ENCODE data around the gene PLB1.

DNA sequence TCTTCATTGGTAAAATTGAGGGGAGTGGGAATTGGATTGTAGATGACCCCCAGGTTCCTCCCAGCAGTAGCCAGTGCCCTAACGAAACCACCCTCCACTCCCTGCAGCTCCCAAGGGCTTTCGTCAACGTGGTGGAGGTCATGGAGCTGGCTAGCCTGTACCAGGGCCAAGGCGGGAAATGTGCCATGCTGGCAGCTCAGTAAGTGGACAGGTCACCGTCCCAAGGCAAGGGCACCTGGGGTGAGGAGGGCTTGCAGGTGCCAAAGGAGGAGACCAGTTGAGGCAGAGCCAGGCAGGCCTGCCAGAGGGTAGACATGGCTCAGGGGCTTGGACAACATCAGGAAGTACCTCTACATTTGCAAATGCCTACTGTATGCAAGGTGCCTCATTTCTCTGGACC is 133.1 kb downstream of the PLB1 start:
- TF ChIP-seq, protein P1, sequence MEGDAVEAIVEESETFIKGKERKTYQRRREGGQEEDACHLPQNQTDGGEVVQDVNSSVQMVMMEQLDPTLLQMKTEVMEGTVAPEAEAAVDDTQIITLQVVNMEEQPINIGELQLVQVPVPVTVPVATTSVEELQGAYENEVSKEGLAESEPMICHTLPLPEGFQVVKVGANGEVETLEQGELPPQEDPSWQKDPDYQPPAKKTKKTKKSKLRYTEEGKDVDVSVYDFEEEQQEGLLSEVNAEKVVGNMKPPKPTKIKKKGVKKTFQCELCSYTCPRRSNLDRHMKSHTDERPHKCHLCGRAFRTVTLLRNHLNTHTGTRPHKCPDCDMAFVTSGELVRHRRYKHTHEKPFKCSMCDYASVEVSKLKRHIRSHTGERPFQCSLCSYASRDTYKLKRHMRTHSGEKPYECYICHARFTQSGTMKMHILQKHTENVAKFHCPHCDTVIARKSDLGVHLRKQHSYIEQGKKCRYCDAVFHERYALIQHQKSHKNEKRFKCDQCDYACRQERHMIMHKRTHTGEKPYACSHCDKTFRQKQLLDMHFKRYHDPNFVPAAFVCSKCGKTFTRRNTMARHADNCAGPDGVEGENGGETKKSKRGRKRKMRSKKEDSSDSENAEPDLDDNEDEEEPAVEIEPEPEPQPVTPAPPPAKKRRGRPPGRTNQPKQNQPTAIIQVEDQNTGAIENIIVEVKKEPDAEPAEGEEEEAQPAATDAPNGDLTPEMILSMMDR (IDR thresholded peaks at IDR 0.05): no peak
- TF ChIP-seq POLR2A (IDR thresholded peaks at IDR 0.05) (no peak), POLR2AphosphoS5 (IDR thresholded peaks at IDR 0.05) (no peak)

All from prostate gland (tissue), 2 donors.